Putamen (tissue), 1 donor: ENCODE data around the gene CSNK1E.
"Not testable (repeated sequence)": the region's sequence is repeated elsewhere in the genome, so short reads cannot be mapped to it uniquely, and the experiment has no call there.

Source experiments
- DNase-seq: peaks from one replicate; pipeline ENCODE4 v3.0.0-alpha.2; 2016; ENCODE audit warnings: low spot score

CSNK1E gene

DNA sequence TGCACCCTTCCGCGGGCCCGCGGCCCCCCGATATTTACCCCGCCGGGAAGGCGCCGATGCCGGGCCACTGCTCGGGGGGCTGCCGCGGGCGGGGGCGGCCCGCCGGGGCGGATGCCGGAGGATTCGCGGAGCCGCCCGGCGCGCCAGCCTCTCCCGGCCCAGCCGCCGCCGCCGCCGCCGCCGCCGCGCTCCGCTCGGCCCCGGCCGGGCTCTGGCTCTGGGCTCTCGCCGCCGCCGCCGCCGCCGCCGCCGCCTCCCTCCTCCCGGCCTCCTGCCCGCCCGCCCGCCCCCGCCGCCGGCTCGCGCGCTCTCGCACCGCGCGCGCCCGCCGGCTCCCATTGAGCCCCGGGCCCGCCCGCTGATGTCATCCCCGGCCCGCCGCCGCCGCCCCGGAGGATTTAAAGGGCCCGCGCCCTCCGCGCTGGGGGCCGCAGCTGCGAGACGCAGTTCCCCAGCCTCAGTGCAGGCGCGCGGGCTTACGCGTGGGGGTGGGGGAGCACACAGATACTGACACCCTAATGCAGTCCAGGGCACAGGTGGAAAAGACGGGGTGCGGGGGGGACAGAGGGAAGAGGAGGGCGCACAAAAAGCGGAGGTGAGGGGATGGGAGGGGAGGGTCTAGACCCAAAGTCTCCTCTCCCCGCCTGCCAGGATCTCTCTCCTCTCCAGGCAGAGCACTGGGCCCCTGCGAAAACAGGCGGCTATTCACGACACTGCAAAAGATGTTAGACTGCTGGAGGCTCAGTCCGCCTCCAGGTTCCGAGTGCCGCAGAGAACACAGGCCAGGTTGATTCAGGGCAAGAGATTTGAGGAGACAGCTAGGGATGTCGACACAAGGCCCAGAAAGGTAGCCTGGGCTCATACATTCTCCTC lies at the start of gene CSNK1E:
TSS of gene CSNK1E (minus strand) at position 312 of the 873 bp plus-strand sequence. CDS start 3,276 bp downstream, outside the sequence.
- peak; percentile 81 for DNase-seq

DNA sequence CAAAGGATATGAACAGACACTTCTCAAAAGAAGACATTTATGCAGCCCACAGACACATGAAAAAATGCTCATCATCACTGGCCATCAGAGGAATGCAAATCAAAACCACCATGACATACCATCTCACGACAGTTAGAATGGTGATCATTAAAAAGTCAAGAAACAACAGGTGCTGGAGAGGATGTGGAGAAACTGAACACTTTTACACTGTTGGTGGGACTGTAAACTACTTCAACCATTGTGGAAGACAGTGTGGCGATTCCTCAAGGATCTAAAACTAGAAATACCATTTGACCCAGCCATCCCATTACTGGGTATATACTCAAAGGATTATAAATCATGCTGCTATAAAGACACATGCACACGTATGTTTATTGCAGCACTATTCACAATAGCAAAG lies 48.6 kb upstream of the CSNK1E start:
- DNase-seq = not testable (repeated sequence)

DNA sequence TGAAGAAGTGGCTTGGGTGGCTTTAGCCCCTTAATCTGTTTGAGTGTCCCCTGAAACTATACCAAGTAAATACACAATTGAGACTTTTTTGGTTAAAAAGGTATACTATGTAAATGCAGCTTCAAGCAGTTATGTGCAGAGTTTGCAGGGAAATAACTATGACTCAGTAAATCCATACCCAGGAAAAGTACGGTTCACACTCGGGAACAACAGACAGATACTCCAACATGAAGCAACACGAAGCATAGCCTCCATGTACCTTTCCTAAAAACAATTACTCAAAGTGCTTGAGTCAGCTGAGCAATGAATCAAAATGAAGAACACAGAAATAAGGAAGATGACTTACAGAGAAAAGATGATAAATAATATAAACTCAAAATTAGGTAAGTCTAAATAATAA lies 47.9 kb upstream of the CSNK1E start:
- DNase-seq = not testable (repeated sequence)

DNA sequence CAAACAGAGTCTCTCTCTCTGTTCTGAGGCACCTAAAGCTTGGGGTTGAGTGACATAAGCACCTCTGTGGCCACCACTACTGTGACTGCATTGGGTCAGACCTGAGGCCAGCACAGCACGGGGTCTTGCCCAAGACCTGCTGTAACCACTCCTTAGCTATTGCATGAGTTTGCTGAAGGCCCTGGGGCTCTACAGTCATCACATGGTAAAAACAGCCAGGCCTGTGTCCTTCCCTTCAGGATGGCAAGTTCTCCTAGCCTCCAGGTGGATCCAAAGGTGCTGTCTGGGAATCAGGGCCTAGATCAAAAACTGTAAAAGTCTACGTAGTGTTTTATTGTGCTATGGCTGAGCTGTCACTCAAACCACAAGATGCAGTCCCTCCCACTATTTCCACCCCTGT lies 43.3 kb upstream of the CSNK1E start:
- not testable (repeated sequence) for DNase-seq

DNA sequence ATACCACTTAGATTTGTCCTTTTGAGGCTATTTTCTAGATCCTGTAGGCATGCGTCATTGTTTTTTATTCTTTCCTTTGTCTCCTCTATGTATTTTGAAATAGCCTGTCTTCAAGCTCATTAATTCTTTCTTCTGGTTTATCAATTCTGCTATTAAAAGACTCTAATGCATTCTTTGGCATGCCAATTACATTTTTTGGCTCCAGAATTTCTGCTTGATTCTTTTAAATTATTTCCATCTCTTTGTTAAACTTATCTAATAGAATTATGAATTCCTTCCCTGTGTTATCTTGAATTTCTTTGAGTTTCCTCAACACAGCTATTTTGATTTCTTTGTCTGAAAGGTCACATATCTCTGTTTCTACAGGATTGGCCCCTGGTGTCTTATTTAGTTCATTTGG lies 42.6 kb upstream of the CSNK1E start:
- not testable (repeated sequence) for DNase-seq

DNA sequence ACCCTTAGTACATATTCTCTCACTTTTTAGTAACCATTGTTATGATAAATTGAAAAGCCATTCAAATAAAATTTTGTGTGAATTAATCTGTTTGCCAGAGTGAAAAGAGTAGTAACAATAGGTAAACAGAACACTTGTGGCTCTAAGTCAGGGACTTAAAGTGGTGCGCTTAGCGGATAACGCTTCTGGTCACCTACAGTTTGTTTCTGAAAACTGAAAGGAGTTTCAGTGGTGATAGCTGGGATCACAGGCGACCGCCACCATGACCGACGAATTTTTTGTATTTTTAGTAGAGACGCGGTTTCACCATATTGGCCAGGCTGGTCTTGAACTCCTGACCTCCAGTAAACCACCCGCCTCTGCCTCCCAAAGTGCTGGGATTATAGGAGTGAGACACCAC lies 40.7 kb upstream of the CSNK1E start:
- DNase-seq = not testable (repeated sequence)

DNA sequence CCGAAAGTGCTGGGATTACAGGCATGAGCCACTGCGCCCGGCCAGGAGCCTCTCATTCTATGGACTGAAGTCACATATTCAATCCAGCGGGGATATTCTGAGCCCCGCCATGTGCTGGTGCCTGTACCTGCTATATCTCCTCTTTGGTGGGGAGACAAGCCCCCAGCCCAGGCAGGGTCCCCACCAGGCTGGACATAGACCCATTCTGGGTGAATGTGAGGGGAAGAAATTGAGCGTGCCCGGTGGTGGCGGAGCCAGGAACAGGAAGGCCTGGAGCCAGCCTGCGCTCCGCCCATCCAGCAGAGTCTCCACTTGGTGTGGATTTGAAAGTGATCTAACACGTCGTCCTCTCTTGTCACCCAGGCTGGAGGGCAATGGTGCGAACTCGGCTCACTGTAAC lies 38.0 kb upstream of the CSNK1E start:
- DNase-seq = no peak

DNA sequence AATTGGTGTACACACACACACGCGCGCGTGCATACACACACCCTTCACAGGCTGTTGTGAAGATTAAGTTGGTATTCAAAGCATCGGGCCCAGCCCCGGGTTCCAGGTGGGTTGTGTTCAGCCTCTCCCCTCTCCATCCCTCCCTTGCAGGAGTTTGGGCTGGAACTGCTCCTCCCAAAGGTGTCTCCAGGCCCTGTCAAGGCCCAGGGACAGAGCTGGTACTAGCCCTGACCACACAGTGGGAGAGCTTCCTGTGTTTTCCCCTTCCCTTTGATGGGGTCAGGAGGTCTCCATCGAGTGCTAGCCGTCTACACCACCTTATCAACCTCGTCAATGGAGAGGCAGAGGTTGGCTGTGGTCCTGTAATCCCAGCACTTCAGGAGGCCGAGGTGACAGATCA lies 36.5 kb upstream of the CSNK1E start:
- DNase-seq = no peak

DNA sequence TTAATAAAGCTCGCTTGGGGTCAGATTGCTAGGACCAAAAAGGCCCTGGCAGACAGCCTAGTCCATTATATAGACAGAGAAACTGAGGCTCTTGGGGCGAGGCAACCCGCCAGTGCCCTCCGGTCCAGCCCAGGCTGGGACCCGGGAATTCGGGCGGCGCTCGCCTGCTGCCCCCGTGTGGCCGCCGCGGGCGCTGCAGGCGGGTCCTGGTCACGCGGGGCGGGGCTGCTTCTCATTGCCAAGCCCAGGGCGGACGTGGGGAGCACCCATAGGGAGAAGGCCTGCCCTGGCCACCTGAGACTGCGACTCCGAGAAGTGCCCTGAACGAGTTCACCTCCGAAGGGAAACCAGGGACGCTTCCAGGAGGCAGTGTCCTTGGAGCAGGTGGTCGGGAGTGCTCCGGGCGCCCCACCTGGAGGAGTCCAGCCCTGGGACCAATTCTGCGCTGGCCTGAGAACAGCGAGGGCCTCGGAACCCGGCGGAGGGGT lies 36.0 kb upstream of the CSNK1E start:
- DNase-seq = peak; percentile 41

DNA sequence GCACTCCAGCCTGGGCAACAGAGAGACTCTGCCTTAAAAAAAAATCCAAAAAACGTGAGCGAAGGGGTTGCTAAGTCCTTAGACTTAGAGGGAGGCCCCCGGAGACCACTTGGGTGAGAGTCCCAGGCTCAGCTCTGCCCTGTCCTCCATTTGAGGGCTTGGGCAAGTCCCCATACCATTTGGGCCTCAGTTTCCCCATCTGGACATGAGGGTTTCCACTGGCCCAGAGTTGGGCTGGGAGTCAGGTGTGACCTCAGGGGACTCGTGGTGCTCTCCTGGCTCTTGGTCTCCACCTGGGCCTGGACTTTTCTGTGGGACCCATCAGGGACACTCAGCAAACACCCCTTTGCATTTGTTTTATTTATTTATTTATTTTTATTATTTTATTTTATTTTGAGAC lies 35.2 kb upstream of the CSNK1E start:
- no peak for DNase-seq

DNA sequence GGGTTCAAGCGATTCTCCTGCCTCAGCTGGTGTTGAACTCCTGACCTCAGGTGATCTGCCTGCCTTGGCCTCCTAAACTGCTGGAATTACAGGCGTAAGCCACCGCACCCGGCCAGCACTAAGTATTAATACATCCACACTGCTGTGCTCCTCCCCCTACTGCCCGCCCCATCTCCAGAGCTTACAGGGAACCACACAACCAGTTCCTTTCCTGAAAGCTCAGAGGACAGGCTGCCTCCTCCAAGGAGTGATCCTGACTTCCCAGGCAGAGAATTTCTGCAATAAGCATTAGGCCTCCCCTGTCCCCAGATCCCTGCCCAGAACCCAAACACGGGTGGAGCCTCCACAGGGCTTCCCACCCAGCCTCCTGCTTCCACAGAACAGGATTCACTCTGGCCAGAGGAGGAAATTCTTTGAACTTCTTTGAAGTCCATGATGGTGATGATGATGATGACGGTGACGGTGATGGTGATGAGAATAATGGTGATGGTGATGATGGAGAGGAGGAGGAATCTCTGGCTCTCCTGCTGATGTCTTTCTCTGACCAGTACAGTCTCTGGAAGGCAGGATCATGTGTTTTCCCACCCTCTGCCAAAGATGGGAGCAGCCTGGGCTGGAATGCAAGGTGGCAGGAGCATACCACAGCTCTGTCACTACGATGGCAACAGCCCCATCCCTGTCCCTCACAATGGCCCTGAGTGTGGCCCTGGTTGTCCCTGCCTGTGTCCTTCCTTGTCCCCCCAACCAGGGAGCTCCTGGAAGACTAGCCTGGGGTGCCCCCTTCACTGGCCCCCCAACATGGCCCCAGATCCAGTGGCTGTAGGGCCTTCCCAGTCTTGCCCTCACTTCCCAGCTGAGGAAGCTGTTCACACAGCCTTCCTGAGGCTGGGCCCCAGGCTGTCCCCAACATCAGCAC lies 33.5 kb upstream of the CSNK1E start:
- DNase-seq = no peak

DNA sequence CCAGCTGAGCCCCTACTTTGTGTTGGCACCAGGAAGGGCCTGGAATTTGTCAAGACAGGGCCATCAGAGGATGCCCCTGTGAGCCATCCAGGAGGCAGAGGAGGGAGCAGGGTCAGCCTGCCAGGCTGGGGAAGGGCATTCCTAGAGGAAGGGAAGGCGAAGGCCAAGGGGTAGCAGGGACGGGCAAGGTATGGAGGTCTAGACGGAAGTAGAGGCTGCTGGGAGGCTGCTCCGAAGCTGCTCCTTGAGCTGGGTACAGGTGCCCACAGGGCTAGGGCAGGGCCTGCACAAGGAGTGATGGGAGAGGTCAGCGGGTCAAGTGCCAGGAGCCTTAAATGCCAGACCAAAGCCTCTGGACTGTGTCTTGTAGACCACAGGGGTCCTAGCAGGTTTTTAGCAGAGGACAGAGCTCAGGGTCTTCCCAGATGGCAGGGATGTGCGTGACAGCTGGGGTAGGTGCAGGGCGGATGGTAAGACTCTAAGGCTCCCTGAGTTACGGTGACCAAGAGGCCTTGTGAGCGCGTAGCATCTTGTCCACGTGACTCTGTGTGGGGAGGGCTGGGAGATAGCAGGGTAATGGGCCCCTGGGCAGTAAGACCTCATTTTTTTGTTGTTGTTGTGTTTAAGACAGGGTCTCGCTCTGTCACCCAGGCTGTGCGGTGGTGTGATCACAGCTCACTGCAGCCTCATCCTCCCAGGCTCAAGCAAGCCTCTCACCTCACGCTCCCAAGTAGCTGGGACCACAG lies 31.7 kb upstream of the CSNK1E start:
- no peak for DNase-seq

DNA sequence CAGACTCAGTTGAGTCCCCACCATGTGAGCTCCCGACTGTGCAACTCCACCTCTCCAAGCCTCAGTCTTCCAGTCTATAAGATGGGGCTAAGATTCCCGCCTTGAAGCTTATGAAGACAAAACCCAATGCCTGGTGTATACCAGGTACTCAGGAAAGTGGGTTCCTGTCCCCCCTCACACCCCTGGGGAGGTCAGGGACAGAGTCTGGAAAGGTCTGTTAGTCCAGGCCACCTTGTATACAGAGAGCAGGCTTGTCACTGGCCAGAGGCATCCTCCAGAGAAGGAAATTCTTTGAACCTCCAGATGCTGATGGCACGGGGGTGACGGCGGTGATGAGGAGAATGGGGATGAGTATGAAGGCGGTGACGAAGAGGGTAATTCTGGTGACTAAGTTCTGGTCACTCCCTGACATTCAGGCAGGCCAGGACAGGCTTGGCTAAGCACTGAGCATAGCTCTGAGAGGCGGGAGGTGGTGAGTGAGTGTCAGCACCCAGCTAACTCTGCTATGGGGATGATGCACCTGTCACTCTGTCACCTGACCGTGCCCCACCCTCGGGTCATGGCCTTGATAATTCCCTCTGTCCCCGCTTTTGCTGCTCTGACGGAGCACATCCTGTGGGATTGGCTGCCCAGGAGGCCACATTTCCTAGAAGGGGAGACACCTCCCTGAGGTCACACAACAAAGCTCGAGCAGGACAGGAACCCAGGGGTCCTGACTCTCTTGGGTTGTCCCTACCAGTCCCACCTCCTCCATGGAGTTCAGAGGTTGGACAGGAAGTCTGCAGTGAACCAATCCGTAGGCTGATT lies 30.9 kb upstream of the CSNK1E start:
- DNase-seq = no peak

DNA sequence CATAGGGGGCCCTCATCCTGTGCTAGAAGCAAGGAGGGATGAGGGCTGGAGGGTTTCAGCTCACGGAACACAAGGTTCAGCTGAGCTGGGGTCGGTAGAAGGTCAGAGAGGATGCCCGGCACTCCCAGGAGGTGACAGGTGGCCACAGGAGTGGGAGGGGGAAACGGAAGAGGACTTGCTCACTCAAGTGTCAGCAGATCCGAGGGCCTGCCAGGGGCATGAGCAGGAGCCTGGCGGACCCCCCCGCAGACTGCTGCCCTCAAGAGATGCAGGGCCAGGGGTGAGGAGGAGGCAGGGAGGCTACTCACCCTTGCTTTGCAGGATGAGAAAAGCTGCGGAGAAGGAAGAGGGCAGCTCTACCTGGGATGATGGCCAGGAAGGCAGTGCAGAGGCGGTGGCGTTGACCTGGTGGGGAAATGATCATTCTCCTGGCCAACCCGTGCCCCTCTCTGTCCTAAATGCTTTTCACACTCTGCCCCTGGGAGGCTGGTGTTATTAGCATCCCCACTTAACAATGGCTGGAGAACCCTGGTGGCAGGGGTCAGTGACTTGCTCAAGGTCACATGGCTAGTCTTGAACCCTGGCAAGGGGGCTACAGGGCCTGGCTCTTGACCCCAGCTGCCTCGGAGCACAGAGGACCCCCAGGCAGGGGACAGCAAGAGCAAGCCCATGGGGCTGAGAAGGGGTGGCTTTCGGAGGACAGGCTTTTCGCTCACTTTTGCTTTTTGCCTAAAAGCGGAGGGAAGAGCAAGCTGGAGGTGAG lies 30.1 kb upstream of the CSNK1E start:
- DNase-seq = no peak

DNA sequence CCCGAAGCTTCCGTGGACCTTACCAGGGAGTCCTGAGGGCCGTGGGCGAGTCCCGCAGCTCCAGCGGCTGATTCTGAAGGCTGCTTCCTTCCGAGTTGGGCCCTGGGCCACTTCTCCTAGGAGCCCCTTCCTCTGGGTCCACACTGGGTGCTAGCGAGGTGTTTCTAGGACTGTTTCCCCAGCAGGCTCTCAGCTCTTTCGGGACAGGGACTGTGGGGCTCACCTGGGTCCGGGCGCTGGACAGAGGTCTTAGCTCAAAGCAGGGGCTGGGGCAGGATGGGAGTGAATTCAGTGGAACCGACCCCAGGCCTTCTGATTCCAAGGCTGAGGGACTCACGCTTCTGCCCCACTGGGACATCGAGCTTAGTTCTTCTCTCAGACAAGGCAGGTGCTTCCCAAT lies 29.3 kb upstream of the CSNK1E start:
- DNase-seq = no peak

DNA sequence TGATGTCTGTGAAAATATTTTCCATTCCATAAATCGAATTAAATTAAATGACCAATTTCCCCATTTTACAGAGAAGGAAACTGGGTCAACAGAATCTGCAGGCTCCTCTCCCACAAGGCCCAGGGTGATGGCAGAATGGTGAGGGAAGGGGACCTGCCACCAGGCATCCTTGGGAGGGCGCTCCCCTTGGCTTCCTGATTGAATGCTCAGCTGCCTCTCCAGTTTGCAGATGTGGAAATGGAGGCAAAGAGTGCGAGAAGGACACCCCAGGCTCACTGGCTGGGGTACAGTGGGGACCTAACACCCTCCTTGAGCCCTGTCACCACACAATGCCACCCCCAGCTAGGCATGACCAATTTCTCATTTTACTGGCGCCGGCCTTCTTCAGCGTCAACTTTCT lies 28.5 kb upstream of the CSNK1E start:
- DNase-seq = no peak

DNA sequence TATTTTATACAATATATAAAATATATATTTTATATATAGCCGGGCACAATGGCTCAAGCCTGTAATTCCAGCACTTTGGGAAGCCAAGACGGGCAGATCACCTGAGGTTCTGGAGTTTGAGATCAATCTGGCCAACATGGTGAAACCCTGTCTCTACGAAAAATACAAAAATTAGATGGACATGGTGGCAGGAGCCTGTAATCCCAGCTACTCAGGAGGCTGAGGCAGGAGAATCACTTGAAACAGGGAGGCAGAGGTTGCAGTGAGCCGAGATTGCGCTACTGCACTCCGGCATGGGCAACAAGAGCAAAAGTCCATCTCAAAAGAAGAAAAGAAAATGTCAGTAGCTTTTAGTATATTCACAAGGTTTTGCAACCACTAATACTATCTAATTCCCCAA lies 22.7 kb upstream of the CSNK1E start:
- DNase-seq = not testable (repeated sequence)

DNA sequence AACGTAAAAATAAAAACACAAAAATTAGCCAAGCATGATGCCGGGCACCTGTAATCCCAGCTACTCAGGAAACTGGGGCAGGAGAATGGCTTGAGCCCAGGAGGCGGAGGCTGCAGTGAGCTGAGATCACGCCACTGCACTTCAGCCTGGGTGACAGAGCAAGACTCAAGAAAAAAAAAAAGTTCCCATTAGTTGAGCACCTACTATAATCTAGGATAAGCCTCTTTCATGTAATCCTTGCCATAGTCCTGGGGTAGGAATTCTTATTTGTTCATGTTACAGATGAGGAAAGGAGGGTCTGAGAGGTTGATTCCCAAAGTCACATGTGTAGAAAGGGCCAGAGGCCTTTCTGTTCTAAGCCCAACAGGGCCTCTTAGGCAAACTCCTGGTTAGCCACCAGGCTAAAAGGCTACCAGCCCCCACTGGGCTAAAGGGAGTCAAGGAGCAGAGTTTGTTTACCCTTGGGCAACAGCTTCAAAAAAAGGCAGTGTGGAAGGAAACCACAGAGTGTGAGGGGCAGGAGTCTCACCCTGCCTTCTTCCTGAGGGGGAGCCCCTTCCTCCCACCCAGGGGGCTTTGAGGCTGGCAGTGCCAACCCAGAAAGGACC lies 21.6 kb upstream of the CSNK1E start:
- no peak for DNase-seq

DNA sequence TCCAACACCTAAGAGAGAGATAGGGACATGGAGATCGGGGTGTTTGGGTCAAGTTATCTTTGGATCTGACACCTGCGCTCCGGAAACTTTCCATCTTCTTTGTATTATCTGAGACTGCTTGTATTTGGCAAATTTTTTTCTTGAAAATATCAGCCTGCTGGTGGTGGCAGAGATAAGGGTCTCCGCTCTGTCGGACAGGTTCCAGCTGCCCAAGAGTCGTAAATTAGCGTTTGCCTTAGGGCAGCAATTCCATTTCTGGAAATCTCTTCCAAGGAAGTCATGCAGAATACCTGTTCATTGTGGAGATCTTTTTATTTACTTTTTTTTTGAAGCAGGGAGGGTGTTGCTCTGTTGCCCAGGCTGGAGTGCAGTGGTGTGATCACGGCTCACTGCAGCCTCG lies 19.5 kb upstream of the CSNK1E start:
- no peak for DNase-seq

DNA sequence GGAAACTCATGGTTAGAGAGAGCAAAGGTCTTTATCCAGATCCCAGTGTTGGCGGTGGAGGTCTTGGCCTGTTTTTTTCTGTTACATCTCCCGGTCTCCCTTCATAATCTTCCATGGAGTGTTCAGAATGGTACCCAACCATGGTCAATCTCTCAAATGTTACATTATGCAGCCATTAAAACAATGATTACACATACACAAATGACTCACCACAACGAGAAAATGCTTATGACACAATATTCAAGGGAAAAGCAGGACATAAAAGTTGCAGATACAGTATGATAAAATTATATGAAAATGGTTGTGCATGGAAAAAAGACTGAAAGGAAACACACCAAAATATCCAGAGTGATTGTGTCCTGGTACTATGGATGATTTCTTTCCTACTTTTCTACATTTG lies 17.8 kb upstream of the CSNK1E start:
- no peak for DNase-seq
